Measurements from ENCODE around the gene CIP2A.

CIP2A gene

GRCh38 chr3:108512671-108513070, 76.6 kb downstream of the CIP2A start:
- ChIA-PET POLR2A (no interaction called here), CTCF (interaction anchor here (1.4 kb wide), 1 partner anchor 35 kb away, joined by 4 read pairs; no protein-coding TSS in a partner anchor)
- TF ChIP-seq CTCF (IDR thresholded peaks at IDR 0.05; ENCODE audit: insufficient read depth, low read length, missing control alignments), result no peak
- no peak for DNase-seq (ENCODE audit: low read depth, low spot score)
- H3K4me3 ChIP-seq (ENCODE audit: low read depth, low read length), result no peak overlapping the region

- DNase-seq (ENCODE audit: low read depth, low spot score), result no peak
- no peak for TF ChIP-seq CTCF (IDR thresholded peaks at IDR 0.05; ENCODE audit: insufficient read depth, low read length, missing control alignments)
- CTCF ChIA-PET, result interaction anchor here (1.3 to 1.4 kb wide), 2 partner anchors 34 to 41 kb away, joined by 4 read pairs; no protein-coding TSS in a partner anchor
- POLR2A ChIA-PET, result no interaction called here
- H3K4me3 ChIP-seq (ENCODE audit: low read depth, low read length), result no peak overlapping the region
Measured at GRCh38 chr3:108511490-108511889, 77.7 kb downstream of the CIP2A start.

- H3K4me3 ChIP-seq (ENCODE audit: low read depth, low read length), result no peak overlapping the region
- no peak for DNase-seq (ENCODE audit: low read depth, low spot score)
- POLR2A ChIA-PET, result no interaction called here
- no peak for TF ChIP-seq CTCF (IDR thresholded peaks at IDR 0.05; ENCODE audit: insufficient read depth, low read length, missing control alignments)
- CTCF ChIA-PET, result interaction anchor here (1.3 to 1.4 kb wide), 2 partner anchors 33 to 41 kb away, joined by 4 read pairs; no protein-coding TSS in a partner anchor
Measured at GRCh38 chr3:108511055-108511454, 78.2 kb downstream of the CIP2A start.

GRCh38 chr3:108510496-108510895, 78.7 kb downstream of the CIP2A start, which contains the start of gene MYH15:
MYH15 (minus strand) TSS chr3:108510596; CDS start chr3:108510530, 66 bp downstream.
- no peak for TF ChIP-seq CTCF (IDR thresholded peaks at IDR 0.05; ENCODE audit: insufficient read depth, low read length, missing control alignments)
- DNase-seq (ENCODE audit: low read depth, low spot score), result no peak
- CTCF ChIA-PET, result no interaction called here
- no peak within 1 kb of the TSS for H3K4me3 ChIP-seq (ENCODE audit: low read depth, low read length)
- POLR2A ChIA-PET, result no interaction called here

GRCh38 chr3:108509871-108510270, 79.4 kb downstream of the CIP2A start:
- ChIA-PET POLR2A (no interaction called here), CTCF (interaction anchor here (0.7 kb wide), 1 partner anchor 582 kb away, joined by 3 read pairs; no protein-coding TSS in a partner anchor)
- H3K4me3 ChIP-seq (ENCODE audit: low read depth, low read length), result no peak overlapping the region
- no peak for DNase-seq (ENCODE audit: low read depth, low spot score)
- no peak for TF ChIP-seq CTCF (IDR thresholded peaks at IDR 0.05; ENCODE audit: insufficient read depth, low read length, missing control alignments)

GRCh38 chr3:108509263-108509662, 80.0 kb downstream of the CIP2A start:
- DNase-seq (ENCODE audit: low read depth, low spot score), result no peak
- TF ChIP-seq CTCF (IDR thresholded peaks at IDR 0.05; ENCODE audit: insufficient read depth, low read length, missing control alignments), result no peak
- ChIA-PET POLR2A (no interaction called here), CTCF (interaction anchor here (0.7 kb wide), 1 partner anchor 582 kb away, joined by 3 read pairs; no protein-coding TSS in a partner anchor)
- H3K4me3 ChIP-seq (ENCODE audit: low read depth, low read length), result no peak overlapping the region
